Endothelial cell (in vitro differentiated cells): ENCODE measurements around the gene CHP1. TPM values are rescaled to one million over a fixed set of nuclear protein-coding genes. Genes with fewer than 3 reads are reported as not detected.
"Not testable (repeated sequence)": the region's sequence is repeated elsewhere in the genome, so short reads cannot be mapped to it uniquely, and the experiment has no call there.

ENCODE experiments used
- DNase-seq: peaks from one replicate; pipeline ENCODE4 v3.0.0; 2021; ENCODE audit warnings: low spot score
- H3K27ac Mint-ChIP-seq: one replicate; pipeline ENCODE4 v1.8.0; 2021; ENCODE audit warnings: mixed read lengths, inconsistent platforms; ENCODE audit not compliant: unreplicated experiment
- H3K27me3 Mint-ChIP-seq: one replicate; pipeline ENCODE4 v1.8.0; 2021; ENCODE audit warnings: mild to moderate bottlenecking, moderate library complexity, mixed read lengths, inconsistent platforms; ENCODE audit not compliant: unreplicated experiment
- H3K36me3 Mint-ChIP-seq: one replicate; pipeline ENCODE4 v1.8.0; 2021; ENCODE audit warnings: mild to moderate bottlenecking, low read depth, mixed read lengths, inconsistent platforms; ENCODE audit not compliant: unreplicated experiment
- H3K4me1 Mint-ChIP-seq: one replicate; pipeline ENCODE4 v1.8.0; 2021; ENCODE audit warnings: mild to moderate bottlenecking, mixed read lengths, inconsistent platforms; ENCODE audit not compliant: unreplicated experiment
- H3K4me3 Mint-ChIP-seq: one replicate; pipeline ENCODE4 v1.8.0; 2021; ENCODE audit warnings: mild to moderate bottlenecking, mixed read lengths, inconsistent platforms; ENCODE audit not compliant: unreplicated experiment
- H3K9me3 Mint-ChIP-seq: one replicate; pipeline ENCODE4 v1.8.0; 2021; ENCODE audit warnings: mixed read lengths, inconsistent platforms; ENCODE audit not compliant: unreplicated experiment
- CTCF ChIP-seq: fragments of 200-600 bp; sonication (generic); IDR thresholded peaks from one replicate; pipeline ENCODE4 v1.5.0; 2021; ENCODE audit warnings: antibody characterized with exemption; ENCODE audit not compliant: unreplicated experiment
- total RNA-seq: library from RNA; stranded (reverse); fragmentation: NEBNext Ultra II Directional; extraction: Animal tissue kit (Norgen Biotek cat#: 25700); gene quantifications from one replicate; pipeline ENCODE4 v1.2.1, GENCODE V29; 2021; ENCODE audit not compliant: unreplicated experiment

The CHP1 gene
- total RNA-seq, 1 donor from 2014 or later: 132 TPM

DNA sequence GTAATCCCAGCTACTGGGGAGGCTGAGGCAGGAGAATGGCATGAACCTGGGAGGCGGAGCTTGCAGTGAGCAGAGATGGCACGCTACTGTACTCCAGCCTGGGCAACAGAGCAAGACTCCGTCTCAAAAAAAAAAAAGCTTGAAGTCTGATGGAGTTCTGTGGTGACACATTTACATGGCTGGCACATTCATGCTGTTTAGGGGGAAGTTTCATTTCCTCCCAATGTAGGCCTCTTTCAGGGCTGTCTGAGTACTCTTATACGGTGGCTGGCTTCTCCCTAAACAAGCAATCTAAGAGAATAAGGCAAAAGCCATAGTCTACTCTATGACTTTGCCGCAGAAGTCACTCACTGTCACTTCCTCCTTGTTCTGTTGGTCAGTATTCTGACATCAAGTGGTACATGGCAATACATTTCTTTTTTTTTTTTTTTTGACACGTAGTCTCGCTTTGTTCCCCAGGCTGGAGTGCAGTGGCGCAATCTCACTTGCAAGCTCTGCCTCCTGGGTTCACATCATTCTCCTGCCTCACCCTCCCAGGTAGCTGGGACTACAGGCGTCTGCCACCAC, 60.1 kb downstream of the CHP1 start:
- peaks cover 19% of the 10 kb centered on the region for H3K36me3 Mint-ChIP-seq
- no peak for TF ChIP-seq CTCF
- H3K4me1 Mint-ChIP-seq: no peaks in the 10 kb centered on the region
- no peak overlapping the region for H3K4me3 Mint-ChIP-seq
- H3K9me3 Mint-ChIP-seq: no peaks in the 10 kb centered on the region
- DNase-seq: no peak
- no peaks in the 10 kb centered on the region for H3K27me3 Mint-ChIP-seq
- H3K27ac Mint-ChIP-seq: no peak overlapping the region

DNA sequence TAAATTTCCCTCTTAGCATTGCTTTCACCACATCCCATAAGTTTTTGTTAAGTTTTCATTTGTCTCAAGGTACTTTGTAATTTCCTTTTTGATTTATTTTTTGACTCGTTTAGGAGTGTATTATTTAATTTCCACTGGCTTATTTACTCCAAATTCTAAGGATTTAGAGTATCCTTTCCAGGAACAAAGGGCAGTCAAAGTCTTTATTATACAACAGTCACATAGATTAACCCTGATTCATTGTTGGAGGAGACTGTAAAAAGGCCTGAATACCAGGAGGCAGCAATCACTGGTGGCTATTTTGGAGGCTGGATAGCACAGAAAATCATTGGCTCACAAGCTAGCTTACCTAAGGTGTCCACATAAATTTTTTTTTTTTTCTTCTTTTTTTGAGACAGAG, 61.5 kb downstream of the CHP1 start:
- H3K4me3 Mint-ChIP-seq: no peak overlapping the region
- peaks cover 11% of the 10 kb centered on the region for H3K36me3 Mint-ChIP-seq

DNA sequence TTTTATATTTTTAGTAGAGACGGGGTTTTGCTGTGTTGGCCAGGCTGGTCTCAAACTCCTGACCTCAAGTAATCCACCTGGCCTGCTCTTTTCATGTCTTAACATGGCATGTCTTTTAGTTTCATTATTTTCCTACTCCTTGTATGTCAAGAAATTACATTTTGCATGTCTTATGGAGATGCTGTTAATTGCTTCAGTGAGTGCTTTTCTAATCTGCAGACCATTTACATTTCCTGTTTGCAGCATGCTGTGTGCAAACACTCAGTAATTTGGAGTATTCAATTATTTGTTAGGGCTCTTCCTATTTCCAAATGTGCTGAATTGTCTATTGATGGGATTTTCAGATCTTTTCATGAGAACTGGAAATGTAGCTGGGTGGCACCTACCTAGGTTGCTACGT, 70.1 kb downstream of the CHP1 start:
- not testable (repeated sequence) for H3K4me3 Mint-ChIP-seq, H3K27ac Mint-ChIP-seq, H3K9me3 Mint-ChIP-seq, H3K27me3 Mint-ChIP-seq, DNase-seq, H3K4me1 Mint-ChIP-seq
- peaks cover 12% of the 10 kb centered on the region for H3K36me3 Mint-ChIP-seq

More for the DNA sequence above, 61.5 kb downstream of the CHP1 start:
- Mint-ChIP-seq H3K27ac (no peak overlapping the region), H3K9me3 (no peaks in the 10 kb centered on the region), H3K27me3 (no peaks in the 10 kb centered on the region), H3K4me1 (no peaks in the 10 kb centered on the region)
- TF ChIP-seq CTCF: no peak
- DNase-seq: no peak

DNA sequence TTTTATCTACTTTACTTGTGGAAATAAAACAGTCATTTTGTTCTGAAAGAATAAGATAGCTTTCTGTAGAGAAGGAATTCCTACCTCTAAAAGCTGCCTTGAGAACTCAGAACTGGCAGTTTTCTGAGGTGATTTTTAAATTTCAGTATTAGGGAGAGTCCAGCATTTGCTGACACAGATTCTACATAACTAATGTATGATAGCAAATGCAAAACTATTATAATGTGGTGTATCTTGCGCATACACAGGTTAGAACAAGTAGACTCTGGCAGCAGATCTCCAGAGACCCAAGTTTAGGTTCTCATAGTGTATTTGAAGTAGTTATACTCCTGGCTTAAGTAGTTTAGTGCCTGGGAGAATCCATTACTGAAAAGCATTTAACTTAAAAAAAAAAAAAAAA, 70.5 kb downstream of the CHP1 start:
- Mint-ChIP-seq H3K4me1 (peaks cover 4% of the 10 kb centered on the region), H3K4me3 (no peak overlapping the region), H3K9me3 (no peaks in the 10 kb centered on the region), H3K27ac (no peak overlapping the region), H3K36me3 (peaks cover 11% of the 10 kb centered on the region), H3K27me3 (no peaks in the 10 kb centered on the region)
- no peak for TF ChIP-seq CTCF
- no peak for DNase-seq

DNA sequence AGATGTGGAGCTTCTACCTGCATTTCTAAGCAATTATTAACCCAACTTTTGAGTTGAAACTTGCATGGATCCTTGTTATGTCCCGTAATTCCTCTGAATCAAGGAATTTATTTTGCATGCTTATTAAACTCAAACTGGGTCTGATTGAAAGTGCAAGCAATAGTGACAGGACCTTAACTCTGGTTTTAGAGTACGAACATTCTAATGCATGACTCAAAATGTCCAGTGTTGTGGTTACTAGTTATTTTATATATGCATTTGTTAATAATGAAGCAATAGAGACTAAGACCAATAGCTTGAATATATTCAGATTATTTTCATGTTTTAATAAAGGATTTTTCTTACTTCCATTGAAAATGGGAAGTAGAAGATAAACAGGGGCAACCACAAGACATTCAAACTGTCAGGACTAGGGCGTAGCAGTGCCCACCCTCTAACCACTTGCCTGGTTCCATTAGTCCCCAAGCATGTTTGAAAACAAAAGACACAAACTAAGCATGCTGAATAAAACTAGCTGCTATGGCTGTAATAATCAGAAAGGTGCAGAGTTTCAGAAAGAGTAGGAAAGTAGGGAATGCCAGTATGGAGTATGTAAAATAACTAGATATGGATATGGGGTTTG, 73.2 kb downstream of the CHP1 start:
- Mint-ChIP-seq H3K4me3 (no peak overlapping the region), H3K9me3 (no peaks in the 10 kb centered on the region), H3K27me3 (no peaks in the 10 kb centered on the region), H3K4me1 (peaks cover 4% of the 10 kb centered on the region), H3K27ac (no peak overlapping the region), H3K36me3 (peaks cover 6% of the 10 kb centered on the region)
- DNase-seq: no peak
- no peak for TF ChIP-seq CTCF
